GM19372 (cell line): ENCODE results near the gene CUTA.

Experiments used
- ATAC-seq: cut with Tn5 transposase; IDR thresholded peaks from one replicate; pipeline ENCODE4 v1.9.1; 2021; ENCODE audit warnings: mild to moderate bottlenecking, low read depth, moderate library complexity; ENCODE audit not compliant: unreplicated experiment

CUTA gene, protein sequence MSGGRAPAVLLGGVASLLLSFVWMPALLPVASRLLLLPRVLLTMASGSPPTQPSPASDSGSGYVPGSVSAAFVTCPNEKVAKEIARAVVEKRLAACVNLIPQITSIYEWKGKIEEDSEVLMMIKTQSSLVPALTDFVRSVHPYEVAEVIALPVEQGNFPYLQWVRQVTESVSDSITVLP

DNA sequence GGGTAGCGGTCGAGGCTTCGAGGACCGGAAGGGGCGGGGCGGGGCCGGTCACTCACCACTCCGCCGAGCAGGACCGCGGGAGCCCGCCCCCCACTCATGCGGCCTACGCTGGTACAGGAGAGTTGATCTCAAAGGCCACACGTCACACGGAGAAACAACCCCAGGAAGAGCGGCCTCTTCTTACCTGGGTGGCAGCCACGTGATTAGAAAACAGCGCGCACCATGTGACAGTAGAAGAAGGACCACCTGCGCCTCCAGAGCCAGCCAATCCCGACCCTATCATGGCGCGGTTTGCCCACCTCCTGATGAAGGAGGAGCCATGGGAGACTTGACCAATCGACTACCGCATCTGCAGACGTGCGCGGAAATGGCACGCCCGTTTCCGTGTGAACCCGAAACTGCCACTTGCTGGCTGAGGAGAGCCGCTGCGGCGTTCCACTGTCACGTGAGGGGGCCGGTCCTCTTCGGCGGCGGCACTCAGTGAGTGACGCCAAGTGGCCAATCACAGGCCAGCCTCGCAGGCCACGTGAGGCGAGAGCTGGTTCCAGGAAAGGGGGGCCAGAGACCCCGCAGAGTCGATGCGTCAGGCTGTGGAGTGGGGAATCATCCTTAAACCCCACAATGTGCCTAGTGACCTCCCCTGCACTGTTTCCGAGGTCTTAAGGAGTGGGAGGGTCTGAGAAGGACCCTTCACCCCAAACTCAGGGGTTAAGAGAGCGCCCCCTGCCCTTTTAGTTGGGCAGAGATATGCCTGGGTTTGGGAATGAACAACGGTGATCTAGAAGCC is at the start of gene CUTA:
Gene CUTA (minus strand): TSS at position 205 of the 787 bp plus-strand sequence. CDS start 107 bp downstream, at position 98.
- ATAC-seq = peak; percentile 93

DNA sequence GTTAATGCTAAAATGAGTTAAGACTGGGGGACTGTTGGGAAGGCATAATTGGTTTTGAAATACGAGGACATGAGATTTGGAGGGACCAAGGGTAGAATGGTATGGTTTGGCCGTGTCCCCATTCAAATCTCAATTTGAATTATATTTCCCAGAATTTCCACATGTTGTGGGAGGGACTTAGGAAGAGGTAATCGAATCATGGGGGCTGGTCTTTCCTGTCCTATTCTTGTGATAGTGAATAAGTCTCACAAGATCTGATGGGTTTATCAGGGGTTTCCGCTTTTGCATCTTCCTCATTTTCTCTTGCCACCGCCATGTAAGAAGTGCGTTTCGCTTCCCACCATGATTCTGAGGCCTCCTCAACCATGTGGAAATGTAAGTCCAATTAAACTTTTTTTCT is 49.2 kb upstream of the CUTA start:
- no peak for ATAC-seq

DNA sequence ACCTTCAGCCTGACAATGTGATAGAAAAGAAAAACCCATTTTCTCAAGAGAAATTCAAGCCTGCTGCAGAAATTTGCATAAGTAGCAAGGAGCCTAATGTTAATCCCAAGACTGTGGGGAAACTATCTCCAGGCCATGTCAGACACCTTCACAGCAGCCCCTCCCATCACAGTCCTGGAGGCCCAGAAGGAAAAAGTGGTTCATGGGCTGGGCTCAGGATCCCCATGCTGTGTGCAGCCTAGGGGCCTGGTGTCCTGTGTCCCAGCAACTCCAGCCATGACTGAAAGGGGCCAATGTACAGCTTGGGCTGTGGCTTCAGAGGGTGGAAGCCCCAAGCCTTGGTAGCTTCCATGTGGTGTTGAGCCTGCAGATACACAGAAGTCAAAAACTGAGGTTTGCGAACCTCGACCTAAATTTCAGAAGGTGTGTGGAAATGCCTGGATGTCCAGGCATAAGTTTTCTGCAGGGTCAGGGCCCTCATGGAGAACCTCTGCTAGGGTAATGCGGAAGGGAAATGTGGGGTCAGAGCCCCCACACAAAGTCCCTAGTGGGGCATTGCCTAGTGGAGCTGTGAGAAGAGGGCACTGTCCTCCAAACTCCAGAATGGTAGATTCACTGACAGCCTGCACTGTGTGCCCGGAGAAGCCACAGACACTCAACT is 48.3 kb upstream of the CUTA start:
- no peak for ATAC-seq

DNA sequence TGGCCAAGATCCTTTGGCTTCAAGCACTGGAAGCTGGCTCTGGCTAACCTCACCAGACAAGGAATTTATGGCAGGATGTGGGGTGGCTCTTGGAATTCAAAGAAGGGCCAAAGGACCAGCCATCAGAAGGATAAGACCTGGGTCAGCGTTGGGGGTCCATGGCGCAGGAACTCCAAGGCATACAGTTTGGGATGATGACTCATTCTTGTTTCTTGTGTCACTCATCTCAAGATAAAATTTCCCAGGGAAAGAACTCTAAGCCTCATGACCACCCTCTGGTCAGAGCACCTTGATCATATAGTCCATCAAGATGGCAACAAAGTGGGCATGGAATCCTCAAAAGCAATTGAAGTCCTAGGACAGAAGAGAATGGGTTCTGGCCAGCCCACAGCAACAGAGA is 41.3 kb upstream of the CUTA start:
- no peak for ATAC-seq

DNA sequence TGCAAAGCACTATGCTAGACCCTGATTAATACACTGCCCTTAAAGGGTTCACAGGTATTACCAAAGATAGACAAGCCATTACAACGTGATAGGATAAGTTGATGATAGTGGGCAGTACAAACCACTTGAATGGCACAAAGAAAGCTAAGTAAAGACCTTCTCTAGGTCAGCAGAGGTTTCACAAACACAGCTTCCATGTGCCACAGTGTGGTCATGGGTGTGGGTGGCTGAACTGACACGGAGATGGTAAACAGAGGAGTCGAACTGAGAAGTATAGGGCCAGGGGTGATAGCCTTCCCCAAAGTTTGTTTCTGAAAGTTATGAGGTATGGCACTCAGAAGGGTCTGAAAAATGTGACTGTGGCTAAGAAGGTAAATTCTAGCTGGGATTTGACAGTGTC is 40.8 kb upstream of the CUTA start:
- ATAC-seq = no peak

DNA sequence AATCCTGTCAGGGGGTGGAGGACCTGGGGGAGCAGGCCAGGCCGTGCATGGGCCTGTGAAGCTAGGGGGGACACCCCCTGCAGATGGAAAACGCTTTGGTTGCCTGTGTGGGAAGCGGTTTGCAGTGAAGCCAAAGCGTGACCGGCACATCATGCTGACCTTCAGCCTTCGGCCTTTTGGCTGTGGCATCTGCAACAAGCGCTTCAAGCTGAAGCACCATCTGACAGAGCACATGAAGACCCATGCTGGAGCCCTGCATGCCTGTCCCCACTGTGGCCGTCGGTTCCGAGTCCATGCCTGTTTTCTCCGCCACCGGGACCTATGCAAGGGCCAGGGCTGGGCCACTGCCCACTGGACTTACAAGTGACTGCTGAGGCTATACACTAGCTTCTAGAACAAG is 38.2 kb upstream of the CUTA start:
- ATAC-seq = no peak

DNA sequence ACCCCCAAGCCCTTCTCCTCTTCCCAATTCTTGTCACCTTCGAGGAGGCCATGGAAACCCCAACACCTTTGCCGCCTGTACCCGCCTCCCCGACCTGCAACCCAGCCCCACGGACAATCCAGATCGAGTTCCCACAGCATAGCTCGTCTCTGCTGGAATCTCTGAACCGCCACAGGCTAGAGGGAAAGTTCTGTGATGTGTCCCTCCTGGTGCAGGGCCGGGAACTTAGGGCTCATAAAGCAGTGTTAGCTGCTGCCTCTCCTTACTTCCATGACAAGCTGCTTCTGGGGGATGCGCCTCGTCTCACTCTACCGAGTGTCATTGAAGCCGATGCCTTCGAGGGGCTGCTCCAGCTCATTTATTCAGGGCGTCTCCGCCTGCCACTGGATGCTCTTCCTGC is 37.1 kb upstream of the CUTA start:
- ATAC-seq = no peak

DNA sequence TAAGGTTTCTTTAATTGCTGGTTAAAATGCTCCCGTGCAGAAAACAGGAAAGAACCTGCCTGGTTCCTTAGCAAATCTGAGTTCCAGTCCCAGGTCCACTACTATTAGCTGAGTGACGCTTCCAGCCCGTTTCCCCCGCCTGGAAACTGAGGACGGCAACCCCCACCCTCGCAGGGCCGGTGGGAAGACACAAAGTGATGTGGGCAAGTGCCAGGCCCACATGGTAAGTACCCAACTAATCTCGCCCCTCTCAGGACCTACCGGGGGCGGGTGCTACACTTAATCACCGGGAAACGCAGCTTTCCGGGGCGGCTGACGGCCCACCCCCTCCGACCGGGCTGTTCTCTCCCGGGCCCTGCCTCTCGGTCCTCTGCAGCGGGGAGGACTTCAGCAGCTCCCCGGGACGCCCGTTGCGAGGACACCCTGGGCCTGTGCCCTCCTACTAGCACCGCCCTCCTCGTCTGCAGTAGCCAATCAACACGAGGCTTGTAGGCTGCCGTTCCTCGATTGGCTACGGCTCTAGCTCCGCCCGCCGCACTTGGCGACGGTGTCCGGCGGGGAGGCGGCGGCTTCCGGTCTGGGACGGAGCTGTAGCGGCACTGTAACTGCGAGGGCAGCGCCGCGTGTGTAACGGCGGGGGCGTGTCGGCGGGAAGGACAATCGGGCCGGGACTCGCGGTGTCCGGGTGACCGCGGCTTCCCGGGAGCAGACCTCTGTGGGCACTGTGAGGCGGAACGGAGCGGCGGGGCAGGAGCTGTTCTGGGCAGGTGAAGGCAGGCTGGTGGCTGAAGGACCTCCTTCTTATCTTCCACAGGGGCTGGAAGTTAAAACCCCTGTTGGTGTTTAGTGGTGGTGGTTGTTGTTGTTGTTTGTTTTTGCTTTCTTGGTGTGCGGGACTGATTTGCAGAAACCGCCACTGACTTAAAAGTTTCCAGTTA is 36.4 kb upstream of the CUTA start, which contains the start of gene ZBTB9:
Gene ZBTB9 (plus strand): TSS at position 568 of the 938 bp plus-strand sequence. CDS start 525 bp downstream, outside the sequence.
- peak; percentile 99 for ATAC-seq

DNA sequence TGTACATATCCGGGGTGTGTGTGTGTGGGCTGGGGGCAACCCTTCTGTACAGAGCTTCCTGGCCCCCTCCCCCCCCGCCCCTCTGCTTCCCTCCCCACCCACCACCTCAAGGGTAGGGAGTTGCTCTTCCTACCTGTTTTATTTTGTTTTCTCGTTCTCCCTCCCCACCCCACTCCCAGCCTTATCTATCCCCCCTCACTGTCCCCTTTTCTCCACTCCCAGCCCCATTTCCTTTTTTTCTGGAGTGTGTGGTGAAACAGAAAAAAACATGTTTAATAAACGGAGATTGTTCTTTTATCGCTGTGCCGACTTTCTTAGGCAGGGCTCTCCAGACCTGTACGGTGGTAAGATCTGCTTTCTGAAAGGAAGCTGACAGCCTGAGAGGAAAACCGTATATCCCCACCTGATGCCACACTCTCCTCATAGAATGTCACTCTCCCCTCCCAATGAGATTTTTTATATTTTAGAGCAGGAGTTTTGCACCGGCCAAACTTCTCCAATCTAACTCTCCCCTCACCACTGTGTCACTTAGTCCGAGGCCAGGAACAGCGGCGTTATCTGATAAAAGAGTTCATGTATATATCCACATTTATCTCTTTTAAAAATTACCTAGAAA is 35.6 kb upstream of the CUTA start:
- no peak for ATAC-seq

DNA sequence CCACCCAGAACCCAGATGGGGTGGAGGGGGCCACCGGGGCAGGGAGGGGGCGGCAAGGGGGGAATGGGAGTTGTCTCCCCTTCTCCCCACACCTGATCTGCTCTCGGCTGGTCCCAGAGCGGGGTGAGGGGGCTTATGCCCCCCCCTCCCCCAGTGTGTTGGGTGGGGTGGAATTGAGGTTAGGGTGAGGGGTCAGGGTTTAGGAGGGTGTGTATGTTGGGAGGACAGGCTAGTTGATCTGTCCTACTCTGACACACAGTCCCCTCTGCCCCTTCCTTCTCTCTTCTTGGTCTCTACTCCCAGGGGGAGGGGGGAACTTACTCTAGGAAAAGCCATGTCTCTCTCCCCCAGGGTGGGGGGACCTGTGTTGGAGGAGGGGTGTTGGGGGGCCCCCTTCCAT is 34.6 kb upstream of the CUTA start:
- no peak for ATAC-seq

DNA sequence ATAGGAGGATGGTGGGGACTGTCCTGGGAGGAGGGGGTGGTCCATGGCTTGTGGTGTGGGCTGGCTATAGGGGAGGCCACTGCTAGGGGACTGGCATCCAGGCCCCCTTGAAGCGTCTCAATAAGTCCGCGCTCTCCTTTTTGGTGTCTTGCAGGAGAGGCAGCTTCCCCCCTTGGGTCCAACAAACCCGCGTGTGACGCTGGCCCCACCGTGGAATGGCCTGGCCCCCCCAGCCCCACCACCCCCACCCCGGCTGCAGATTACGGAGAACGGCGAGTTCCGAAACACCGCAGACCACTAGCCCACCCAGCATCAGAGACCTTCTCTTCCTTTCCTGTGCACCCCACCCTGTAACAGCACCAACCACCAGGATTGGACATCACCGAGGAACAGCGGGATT is 33.7 kb upstream of the CUTA start:
- ATAC-seq = no peak

DNA sequence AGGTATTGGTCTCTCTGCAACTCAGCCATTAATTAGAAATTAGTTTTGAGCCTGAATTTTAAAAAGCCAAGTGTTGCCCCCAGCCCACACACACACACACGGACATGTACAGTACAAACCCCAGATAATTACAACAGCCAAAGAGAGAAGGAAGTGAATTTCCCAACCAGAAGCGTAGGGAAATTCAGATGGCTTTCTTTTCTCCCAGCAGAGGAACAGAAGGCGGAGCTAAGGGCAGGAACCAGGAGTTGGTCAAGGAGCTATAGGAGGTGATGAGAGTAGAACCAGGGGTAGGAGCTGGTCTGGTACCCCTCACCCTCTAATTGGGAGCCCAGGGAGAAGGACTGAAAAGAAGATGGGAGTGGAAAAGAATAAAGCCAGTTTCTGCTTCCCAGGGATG is 32.5 kb upstream of the CUTA start:
- ATAC-seq = no peak

DNA sequence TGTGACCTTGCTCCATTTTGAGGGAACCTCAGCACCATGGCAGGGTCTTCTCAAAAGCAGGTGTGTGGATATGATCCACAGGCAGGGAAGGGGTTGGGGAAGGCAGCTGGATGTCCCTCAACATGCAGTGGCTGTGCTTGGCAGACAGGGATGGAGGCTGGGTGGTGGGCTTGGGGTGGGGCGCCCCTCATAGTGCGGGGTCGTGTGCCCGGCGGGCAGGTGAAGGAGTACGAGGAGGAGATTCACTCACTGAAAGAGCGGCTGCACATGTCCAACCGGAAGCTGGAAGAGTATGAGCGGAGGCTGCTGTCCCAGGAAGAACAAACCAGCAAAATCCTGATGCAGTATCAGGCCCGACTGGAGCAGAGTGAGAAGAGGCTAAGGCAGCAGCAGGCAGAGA is 28.4 kb upstream of the CUTA start:
- no peak for ATAC-seq

DNA sequence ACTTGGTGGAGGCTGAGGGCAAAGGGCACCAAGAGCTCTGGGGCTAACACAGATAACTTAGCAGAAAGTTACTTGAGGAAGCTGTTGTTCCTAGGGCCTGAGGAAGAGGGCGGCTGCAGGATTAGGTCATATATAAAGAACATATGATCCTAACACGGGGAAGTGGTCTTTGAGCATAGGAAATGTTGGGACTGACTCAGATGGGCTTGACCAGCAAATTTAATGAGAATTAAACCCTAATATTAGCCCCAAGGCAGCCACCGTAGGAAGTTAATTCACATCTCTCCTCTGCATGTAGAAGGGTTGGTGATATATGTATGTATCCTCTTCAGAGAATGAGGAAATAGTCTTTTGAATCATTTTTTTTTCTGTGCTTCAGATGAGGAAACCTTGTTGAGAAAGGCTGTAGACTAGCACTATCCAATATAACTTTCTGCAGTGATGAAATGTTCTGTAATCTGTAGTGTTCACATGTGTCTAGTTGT is 27.3 kb upstream of the CUTA start:
- ATAC-seq = no peak

DNA sequence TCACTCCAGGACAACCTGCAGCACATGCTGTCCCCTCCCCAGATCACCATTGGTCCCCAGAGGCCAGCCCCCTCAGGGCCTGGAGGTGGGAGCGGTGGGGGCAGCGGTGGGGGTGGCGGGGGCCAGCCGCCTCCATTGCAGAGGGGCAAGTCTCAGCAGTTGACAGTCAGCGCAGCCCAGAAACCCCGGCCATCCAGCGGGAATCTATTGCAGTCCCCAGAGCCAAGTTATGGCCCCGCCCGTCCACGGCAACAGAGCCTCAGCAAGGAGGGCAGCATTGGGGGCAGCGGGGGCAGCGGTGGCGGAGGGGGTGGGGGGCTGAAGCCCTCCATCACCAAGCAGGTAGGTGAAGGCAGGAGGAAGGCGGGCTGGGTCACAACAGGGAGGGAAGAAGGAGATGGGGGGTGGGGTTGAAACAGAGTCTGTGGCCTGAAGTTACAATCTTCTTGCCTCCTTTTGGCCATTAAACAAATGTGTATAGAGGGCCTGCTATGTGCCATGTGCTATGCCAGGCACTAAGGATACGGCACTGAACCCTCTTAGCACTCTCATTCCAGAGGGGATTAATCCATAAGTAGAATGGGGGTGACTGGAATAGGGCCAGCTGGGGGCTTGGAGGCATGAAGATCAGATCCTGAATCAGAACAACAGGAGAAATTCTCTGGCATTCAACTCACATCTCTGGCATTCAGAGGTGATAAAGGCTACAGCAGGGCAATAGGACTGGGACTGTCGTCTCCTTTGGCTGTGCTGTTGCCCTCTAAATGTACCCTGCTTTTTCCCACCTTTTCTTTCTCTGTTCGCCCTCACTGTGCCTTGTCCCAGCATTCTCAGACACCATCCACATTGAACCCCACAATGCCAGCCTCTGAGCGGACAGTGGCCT is 26.0 kb upstream of the CUTA start:
- ATAC-seq = no peak

DNA sequence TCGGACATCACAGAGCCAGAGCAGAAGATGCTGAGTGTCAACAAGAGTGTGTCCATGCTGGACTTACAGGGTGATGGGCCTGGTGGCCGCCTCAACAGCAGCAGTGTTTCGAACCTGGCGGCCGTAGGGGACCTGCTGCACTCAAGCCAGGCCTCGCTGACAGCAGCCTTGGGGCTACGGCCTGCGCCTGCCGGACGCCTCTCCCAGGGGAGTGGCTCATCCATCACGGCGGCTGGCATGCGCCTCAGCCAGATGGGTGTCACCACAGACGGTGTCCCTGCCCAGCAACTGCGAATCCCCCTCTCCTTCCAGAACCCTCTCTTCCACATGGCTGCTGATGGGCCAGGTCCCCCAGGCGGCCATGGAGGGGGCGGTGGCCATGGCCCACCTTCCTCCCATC is 25.1 kb upstream of the CUTA start:
- no peak for ATAC-seq

DNA sequence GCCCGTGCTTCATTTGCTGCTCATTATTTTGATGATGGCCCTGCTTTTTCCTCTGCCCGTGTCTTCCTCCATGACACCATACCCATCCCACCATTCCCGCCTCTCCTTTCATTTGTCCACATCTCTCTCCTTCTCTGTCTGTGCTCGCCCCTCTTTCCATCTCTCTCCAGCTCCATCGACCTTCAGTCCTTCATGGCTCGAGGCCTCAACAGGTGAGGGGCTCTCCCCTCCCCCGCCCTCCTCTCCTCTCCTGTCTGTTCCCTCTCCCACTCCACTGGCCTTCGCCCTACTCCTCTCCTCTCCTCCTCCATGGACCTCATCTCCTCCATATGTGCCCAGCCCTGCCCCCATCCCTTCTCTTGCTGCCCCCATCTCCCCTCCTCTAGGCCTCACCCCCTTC is 24.4 kb upstream of the CUTA start:
- no peak for ATAC-seq

DNA sequence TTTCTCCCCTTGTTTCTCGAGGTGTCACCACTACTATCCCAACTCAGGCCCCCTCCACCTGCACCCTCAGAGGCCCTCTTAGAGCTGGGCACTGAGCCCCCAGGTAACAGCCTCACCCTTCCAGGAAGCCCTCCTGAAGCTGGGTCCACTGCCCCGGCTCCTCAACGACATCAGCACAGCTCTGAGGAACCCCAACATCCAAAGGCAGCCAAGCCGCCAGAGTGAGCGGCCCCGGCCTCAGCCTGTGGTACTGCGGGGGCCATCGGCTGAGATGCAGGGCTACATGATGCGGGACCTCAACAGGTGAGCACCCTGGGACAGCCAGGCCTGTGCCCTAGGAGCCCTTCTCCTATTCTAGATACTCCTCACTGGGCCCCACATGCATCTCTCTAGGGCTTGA is 23.6 kb upstream of the CUTA start:
- ATAC-seq = no peak

DNA sequence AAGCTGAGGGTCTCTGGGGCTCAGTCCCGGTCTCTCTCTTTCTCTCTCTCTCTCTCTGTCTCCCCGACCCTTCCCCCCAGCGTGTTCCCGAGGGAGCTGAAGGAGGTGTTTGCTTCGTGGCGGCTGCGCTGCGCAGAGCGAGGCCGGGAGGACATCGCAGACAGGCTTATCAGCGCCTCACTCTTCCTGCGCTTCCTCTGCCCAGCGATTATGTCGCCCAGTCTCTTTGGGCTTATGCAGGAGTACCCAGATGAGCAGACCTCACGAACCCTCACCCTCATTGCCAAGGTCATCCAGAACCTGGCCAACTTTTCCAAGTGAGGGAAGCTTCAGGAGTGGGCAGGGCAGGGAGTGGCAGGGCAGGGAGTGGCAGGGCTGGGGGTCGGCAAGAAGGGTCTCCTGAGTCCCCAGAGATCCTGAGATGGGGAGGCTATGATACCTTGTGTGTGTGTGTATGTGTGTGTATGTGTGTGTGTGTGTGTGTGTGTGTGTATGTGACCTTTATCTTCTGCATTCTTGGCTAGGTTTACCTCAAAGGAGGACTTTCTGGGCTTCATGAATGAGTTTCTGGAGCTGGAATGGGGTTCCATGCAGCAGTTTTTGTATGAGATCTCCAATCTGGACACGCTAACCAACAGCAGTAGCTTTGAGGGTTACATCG is 22.9 kb upstream of the CUTA start:
- no peak for ATAC-seq
